SH-SY5Y (cell line): ENCODE results near the gene STX16.

Source experiments
- GATA2 ChIP-seq: IDR thresholded peaks from 2 replicates; pipeline ENCODE4 v1.6.1; 2011; ENCODE audit warnings: mild to moderate bottlenecking, low read depth, low read length
- GATA3 ChIP-seq: IDR thresholded peaks from 2 replicates; pipeline ENCODE4 v1.6.1; 2011; ENCODE audit warnings: low read depth, mild to moderate bottlenecking, low read length, moderate library complexity

- TF ChIP-seq GATA2 (no peak), GATA3 (no peak)
Observed at GRCh38 chr20:58623579-58624473, 27.3 kb upstream of the STX16 start.
